HTERT RPE-1 (cell line): Measurements from ENCODE around the gene ECM2.

Experiments used
- in situ Hi-C: fragments of 300-500 bp; cut with MboI; formaldehyde crosslinking; loops from 4 replicates; pipeline ENCODE4 v1.14.3; 2020; ENCODE audit warnings: low sequenced_read_pairs

Gene ECM2

DNA sequence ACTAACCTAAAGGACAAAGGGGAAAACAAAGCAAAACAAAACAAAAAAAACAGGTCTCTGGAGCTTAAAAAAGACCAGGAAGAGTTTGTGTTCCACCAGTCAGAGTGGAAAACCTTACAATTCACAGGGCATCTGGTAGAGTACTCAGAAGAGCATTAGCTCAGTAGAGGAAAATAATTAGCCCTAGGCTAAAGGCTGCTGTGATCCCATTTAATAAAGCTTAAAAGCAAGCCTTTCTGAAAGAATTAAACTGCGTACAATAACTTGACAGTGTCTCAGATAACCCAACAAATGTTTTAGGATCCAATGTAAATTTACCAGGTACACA, 7.3 kb downstream of the ECM2 start:
- in situ Hi-C loops, result no loop called here

DNA sequence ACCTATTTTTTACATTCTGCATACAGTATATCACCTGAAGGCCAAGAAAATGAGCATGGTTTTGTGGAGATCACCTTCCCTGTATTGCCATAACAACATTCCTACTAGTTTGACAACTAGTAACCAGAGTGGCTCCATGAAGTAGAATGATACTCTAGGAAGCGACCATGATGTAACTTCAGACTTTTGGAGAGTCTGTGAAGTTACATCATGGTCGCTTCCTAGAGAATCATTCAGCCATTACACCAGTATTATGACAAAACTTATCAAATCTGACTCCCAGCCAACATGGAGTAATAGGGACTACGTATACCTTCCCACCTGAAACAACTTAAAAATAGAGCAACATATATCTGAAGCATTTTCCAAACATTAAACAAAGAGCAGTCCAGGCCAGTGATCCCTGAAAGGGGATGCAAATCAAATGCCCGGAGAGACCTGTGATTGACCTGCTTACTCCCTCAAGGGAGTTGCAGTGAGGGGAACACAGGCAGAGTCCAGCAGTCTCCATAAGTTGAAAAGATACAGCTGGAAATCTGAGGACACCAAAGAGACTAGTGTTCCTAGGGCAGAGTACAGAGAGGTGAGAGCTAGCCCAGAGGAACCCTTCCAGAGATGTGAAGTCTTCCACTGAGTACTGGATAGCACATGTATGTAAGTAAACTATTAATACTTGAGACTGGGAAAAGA, 7.8 kb downstream of the ECM2 start:
- in situ Hi-C loops, result no loop called here

DNA sequence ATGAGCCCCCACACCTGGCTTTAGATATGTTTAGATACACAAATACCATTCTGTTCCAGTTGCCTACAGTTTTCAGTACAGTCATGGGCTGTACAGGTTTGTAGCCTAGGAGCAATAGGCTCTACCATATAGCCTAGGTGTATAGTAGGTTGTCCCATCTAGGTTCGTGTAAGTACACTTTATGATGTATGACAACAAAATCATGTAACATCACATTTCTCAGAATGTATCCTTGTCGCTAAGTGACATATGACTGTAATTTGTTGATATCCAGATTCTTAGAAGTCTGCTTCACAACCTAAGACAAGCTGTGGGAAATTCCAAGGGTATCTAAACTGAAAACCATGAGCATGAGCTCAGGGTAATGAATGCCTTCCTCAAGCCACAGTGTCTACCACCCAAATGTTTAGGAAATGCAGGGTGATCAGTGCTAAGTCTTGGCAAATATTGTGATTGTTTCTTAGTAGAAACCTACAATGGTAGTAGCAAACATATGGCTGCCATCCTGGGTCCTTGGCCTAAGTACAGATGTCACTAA, 8.4 kb downstream of the ECM2 start:
- in situ Hi-C loops, result no loop called here

DNA sequence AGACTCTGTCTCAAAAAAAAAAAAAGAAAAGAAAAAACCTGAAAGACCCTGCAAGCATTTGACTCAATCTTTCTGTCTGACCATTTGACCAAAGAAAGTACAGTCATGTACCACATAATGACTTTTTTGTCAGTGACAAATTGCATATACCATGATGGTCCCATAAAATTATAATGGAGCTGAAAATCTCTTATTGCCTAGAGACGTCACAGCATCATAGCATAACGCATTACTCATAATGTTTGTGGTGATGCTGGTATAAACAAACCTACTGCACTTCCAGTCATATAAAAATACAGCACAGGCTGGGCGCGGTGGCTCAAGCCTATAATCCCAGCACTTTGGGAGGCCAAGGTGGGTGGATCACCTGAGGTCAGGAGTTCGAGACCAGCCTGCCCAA, 10.5 kb downstream of the ECM2 start:
- in situ Hi-C loops, result no loop called here

DNA sequence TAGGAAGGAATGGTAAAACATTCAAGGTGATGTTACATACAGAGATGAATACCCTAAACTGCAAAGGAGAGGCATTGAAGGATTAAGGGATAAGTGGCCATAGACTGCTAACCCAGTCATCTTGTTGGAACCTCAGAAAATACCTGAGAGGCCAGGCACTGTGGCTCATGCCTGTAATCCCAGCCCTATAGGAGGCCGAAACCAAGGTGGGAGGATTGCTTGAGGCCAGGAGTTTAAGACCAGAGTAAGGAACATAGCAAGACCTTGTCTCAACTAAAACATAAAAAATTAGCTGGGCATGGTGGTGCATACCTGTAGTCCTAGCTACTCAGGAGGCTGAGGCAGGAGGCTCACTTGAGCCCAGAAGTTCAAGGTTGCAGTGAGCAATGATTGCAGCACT, 10.9 kb downstream of the ECM2 start:
- in situ Hi-C loops, result no loop called here

DNA sequence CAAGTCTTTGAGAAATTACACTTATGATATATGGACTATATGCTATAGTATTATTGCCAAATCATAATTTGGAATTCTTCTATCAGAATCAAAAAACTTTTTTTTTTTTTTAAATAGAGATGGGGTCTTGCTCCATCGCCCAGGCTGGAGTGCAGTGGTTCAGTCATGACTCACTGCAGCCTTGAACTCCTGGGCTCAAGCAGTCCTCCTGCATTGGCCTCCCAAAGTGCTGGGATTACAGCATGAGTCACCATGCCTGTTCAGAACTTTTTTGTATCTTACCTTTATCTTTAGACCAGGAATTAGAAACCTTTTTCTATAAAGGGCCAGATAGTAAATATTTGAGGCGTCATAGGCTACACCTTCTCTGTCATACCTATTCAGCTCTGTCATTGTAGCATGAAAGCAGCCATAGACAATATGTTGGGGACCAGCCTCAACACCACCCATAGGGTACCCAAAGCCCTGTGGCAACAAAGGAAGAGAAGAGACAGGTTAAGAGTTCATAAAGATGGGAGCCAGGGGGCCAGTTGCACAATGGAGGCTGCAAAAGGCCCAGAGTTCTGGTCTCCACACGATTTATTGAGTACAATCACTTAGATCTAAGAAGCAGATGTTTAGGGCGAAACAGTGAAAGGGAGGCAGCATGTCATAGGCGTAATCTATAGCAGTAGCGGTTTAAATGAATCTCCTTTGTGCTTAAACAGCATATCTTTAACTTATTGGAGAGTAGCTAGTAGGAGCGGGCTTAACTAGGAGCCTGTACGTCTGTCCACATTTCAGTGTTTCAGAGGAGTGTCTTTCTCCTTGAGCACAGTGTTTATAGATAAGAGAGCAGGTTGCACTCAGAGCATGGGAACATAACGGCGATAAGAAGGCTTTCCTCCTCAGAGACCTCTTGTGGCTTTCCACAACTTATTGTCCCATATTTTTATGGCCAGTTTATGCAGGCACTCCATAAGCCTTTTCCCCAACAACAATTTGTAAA, 12.5 kb downstream of the ECM2 start:
- in situ Hi-C loops, result no loop called here

DNA sequence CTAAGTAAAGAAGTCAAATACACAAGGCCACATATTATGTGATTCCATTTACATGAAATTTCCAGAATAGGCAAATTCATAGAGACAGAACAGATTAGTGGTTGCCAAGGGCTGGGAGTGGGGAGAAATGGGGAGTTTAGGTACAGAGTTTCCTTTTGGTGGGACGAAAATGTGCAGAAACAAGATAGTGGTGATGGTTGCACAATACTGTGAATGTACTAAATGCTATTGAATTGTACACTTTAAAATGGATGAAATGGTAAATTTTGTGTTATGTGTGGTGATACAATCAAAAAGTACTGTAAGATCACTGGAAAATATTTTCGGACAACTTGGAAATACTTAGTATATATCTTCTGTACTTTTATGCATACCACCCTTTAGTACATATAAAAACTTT, 15.0 kb downstream of the ECM2 start:
- in situ Hi-C loops, result no loop called here

DNA sequence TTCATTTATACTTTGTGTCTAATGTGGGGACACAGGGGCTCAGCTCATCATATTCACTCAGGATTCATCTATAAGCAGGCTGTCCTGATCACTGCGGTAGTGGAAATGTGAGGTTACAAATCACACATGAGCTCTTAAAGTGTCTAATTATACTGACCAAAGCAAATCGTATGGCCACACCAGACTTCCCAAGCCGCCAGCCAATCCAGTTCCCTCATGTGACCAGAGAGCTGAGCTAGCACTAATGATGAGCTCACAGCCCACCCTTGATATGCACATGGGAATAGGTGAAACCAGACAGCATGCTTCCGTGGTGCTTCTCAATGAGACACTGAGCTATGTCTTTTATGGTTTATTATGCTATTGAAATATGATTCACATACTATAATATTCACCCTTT, 17.6 kb downstream of the ECM2 start:
- in situ Hi-C loops, result no loop called here

DNA sequence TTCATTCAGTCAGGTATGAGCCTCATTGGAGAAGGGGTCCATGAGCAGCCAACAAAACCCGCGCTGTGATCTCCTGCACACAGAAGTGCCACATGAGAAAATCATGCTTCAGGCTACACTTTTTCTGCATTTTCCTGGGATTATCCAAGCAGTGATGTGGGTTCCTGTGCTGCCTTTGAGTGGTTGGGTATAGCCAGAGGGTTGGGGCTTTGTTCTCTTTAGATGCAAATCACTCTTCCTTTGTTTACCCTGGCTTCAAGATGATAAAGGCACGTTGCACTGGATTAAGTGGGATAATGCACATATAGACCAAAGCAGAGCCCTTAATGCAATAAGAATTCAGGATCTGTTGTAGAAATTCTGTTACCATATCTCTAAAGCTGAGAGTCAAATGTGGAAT, 18.7 kb downstream of the ECM2 start:
- in situ Hi-C loops, result no loop called here

DNA sequence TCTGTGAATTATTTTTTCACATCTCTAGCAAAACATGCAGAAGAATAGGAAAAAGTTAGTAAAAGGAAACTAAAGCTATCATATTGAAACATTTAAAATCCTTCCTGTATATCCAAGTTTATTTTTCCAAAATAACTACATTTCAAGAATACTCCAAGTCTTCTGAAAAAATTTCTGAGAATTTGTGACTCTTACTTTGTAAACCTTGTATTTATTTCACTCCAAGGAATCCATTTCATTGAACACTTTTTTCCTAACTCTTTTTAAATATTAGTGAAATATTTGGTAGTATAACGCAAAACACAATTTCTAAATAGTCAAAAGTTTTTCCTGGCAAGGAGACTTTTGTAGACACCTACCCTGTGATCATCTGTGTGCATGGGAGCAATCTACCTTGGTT, 19.3 kb downstream of the ECM2 start:
- in situ Hi-C loops, result no loop called here

DNA sequence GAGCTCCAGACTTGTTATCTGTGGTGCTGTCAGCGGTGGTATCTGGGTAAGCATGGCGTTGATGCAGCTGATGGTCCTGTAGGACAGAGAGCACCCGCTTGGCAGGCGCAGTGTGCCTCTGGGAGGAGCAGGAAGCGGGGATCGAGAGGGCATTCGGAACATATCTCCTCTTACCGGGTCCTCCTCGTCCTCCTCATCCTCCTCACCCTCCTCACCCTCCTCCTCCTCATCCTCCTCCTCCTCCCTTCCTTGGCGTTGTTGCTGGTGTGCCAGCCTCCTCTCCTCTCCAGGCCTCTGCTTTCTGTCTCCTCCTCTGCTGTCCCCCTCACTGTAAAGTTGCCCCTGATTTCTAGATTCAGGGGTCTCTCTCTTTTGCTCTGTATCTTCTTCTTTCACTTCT, 21.2 kb downstream of the ECM2 start:
- in situ Hi-C loops, result no loop called here

DNA sequence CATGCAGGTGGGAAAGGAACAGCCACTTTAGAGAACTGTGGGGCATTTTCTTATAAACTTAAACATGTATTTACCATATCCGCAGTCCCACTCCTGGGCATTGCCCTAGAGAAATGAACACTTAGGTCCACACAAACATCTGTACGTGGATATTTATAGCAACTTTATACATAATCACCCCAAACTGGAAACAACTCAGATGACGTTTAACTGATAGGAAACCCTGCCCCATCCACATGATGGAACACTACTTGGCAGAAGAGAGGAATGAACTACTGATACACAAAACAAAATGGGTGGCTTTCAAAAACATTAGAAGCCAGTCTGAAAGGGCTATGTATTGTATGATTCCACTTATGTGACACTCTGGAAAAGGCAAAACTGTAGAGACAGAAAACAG, 22.4 kb downstream of the ECM2 start:
- in situ Hi-C loops, result no loop called here

DNA sequence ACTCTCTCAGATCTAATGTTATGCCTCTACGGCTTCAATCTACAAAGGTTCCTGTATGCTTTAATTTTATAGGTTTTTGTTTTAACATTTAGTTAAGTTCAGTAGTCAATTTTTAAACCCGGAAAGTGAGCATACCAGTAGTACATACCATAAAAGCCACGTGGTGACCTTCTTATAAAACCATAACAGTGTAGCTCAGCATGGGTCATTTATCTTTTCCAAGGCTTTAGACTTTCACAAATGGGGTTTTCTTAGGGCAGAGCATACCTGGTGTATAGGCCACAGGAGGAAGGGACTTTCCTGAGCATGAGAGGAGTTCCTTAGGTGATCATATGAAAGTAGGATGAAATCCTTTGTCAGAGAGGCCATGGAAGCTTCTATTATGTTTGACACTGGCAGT, 23.2 kb downstream of the ECM2 start:
- in situ Hi-C loops, result no loop called here

DNA sequence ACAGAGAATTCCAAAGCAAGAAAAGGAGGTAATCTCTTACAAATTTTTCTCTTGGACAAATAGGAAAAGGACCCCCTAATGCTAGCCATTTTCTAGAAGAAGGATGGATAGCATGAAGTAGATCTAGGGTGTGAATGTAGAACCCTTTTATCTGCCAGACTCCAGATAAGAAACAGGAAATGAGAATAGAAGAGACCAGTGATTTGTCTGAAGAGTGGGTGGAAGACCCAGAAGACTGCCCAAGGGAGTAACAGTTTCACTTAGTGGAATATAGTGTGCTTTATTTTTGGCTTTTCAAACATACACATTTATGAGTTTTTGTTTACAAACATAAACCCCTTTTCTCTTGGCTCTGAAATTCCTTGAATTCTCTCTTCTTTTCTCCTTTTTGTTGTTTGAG, 25.0 kb downstream of the ECM2 start:
- in situ Hi-C loops, result no loop called here

DNA sequence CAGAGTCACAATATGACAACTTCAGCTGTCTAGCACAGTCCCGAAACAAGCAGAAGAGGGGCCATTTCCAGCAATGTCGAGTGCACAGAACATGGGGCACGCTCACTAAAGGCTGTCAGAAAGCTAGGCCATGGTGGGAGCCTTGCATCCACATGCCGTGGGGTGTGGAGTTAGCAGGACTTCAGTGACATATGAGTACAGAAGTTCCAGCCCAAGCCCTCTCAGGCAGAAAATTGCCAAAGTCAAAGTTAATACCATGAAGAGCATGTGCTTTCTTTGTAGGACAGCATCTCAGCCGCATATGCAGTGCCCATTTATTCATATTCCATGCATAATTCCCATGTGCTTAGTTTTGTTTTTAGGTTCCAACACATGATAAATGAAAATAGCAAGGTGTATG, 26.7 kb downstream of the ECM2 start:
- in situ Hi-C loops, result no loop called here

DNA sequence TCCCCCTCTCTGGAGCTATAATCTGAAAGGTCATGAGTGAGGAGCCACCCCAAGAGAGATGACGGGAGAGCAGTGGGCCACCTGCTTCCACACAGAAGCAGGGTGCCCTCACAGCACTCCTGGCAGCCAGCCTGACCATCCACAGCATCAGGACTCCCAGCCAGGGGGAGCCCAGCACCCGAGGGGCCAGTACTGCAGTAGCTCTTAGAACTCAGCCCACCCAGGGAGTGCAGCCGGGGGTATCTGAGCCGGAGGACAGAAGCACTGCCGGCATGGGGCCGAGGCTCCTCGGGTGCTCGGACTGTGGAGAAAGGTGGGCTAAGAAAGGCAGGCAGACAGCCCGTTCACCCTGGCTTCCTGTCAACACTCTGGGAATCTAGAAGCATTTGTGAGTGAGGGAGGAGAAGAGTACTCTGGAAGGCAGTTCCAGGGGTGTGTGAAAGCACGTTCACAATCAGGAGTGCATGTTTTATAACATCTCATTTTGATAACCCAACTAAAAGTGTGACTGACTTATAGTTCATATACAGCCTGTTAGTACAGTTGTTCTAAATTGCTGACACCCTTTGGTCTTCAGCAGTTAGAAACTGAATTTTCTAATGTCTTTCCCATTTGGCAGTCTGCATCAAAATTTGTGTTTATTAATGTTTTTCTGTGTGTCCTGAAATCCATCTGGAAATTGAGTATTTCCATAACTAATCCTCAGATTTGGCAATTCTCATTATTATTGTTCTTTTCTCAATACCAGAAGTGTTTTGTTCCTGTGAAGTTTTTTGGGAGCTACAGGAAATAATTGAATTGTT, 27.6 kb downstream of the ECM2 start:
- in situ Hi-C loops, result no loop called here

DNA sequence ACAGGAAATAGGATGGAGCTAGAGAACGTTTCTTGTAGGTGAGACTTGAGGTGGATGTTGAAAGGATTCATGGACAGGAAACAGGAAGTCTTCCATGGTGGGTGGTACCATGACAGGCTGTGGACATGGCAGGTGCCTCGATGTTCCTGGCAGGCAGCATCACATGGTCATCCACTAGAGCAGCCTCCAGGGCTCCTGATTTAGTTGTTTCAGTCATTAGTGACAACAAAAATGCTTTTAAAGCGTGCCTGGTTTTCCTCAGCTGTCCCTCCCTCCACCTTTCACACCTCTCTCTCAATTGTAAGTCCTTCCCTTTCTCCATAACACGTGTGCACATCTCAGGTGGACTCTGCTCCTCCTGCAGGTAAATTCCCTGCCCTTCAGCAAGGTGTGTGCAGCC, 28.3 kb downstream of the ECM2 start:
- in situ Hi-C loops, result no loop called here

DNA sequence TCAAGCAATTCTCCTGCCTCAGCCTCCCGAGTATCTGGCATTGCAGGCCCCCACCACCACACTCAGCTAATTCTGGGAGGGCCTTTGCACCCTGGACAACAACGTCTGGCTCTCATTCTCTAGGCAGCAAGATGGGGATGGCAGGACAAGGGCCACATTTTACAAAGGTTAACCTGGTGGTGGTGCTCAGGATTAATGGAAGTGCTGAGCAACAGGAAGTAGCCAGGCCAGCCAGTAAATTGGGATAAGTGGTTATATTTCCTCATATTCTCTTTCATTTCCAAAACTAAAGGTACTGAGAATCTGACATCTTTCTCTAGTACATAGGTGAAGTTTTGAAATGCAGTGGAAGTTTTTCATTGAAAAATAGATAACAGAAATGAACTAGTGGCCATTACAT, 28.8 kb downstream of the ECM2 start:
- in situ Hi-C loops, result no loop called here

DNA sequence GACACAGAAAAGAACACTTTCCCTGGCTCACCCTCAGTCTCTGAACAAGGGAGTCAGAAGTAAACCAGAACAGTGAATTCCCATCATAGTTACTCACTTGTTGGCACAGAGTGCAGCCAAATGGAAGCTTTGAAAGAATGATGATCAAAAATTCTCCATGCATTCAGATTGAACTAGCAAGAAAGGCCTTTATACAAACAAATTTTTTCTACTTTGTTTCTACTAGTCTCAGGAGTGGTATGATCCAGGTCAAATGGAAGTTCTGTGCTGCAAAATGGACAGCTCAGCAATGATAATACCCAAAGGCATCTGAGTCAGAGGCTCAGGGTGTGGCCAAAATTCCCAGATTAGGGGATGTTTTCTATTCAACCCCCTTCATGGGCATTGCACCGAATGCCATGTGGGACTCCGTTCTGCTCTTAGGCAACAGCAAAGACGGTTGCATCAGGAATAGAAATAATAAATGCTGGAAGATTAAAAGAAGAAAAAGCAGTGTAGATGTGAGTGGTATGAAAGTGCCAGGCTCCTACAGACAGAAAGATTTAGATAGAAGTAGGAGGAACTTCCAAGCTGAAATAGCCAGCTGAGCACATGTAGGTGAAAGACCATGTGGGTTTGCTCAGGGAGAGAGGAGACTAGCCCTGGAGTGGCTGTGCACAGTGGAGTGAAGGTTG, 29.5 kb downstream of the ECM2 start:
- in situ Hi-C loops, result no loop called here

DNA sequence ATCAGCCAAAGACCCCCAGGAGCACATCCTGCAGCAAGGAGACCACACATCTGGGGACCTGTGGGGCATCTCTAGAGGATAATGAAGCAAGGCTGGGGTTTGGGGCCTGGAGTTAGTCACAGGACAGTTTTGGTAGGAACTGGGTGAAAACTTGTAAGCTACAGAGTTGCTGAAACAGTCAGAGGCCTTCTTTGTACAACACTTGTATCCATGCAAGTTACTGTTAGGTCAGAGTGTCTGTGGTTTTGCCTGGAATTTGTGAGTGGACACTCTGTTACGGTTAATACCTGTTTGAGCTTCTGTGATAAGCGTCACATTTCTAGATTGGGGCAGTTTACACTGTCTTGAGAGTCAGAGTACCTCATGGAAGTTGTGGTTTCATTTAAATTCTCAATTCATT, 30.9 kb downstream of the ECM2 start:
- in situ Hi-C loops, result no loop called here

DNA sequence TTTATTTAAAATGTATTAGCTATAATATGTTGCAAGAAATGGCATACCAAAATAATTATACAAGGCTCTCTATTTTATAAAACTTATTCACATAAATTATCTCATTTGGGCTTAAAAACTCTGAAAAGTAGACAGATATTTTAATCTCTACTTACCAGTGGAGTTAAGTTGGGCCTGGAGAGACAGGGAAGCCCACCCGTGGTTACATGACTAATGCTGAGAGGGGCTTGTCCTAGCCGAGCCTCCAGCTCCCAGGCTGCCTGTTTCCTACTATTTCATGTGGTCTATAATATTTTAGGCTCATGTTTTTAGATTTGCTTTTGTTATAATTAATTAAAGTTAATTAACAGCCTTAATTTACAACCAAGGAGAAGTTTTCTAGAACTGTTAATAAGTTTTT, 32.6 kb downstream of the ECM2 start:
- in situ Hi-C loops, result no loop called here
